ENCODE measurements around the gene NTRK3. TPM values are rescaled to one million over a fixed set of nuclear protein-coding genes. Genes with fewer than 3 reads are reported as not detected.

Gene NTRK3
- total RNA-seq, 1 experiment from 2014 or later = not detected

DNA sequence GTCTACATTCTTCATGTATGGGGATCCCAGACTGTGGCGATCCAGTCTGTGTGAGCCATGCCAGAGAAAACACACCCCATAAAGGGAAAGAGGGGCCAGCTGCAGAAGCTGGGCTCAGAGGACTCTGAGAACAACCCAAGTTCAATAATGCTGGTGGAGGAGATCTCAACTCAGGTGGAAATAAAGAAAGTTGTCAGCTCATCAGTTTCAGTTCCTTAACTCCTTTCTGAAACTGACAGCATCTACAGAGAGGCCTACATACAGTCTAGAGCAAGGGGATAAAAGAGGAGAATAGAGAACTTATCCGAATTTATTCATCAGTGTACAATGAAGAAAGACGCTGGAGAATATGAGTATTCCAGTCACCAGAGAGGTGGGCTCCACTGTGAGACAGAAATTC lies 77.0 kb downstream of the NTRK3 start:
- no peaks in the 10 kb centered on the region for H3K9me3 Mint-ChIP-seq (ENCODE audit: unreplicated experiment)
- CTCF ChIA-PET = no interaction called here

GRCh38 chr15:88178631-88179030 lies 77.9 kb downstream of the NTRK3 start:
- Histone ChIP-seq H3K4me1 (no peaks in the 10 kb centered on the region), H3K9me3 (no peaks in the 10 kb centered on the region), H3K36me3 (ENCODE audit: control insufficient read depth, insufficient read depth, low read length) (no peaks in the 10 kb centered on the region), H3K27me3 (replicated peaks; ENCODE audit: control insufficient read depth, insufficient read depth, low read length) (no peaks in the 10 kb centered on the region), H3K4me3 (ENCODE audit: low read depth, low read length) (no peak overlapping the region)
- TF ChIP-seq CTCF (IDR thresholded peaks at IDR 0.05; ENCODE audit: insufficient read depth in 1 of 2, low read depth in 1 of 2, low read length in 1 of 2, severe bottlenecking in 1 of 2, unreplicated experiment in 1 of 2) = no peak
- no peaks in the 10 kb centered on the region for H3K36me3 Mint-ChIP-seq (ENCODE audit: insufficient read depth, unreplicated experiment)
- no TSS peak for BruUV-seq (replicated peaks)
- H3K4me3 Mint-ChIP-seq (ENCODE audit: unreplicated experiment) = no peak overlapping the region
- no peak for DNase-seq
- intact Hi-C loops (cut with micrococcal nuclease; ENCODE audit: unreplicated experiment) = no loop called here
- no peaks in the 10 kb centered on the region for H3K4me1 Mint-ChIP-seq (ENCODE audit: low read depth, unreplicated experiment)
- CTCF ChIA-PET = no interaction called here
- no peaks in the 10 kb centered on the region for H3K9me3 Mint-ChIP-seq (ENCODE audit: unreplicated experiment)
- H3K27ac Mint-ChIP-seq (ENCODE audit: unreplicated experiment) = no peak overlapping the region
- POLR2A ChIA-PET = no interaction called here
- peaks cover 11% of the 10 kb centered on the region for H3K27me3 Mint-ChIP-seq (ENCODE audit: insufficient read depth, unreplicated experiment)

More for the DNA sequence above, 77.0 kb downstream of the NTRK3 start:
- Mint-ChIP-seq H3K4me3 (ENCODE audit: unreplicated experiment) (no peak overlapping the region), H3K4me1 (ENCODE audit: low read depth, unreplicated experiment) (no peaks in the 10 kb centered on the region), H3K27ac (ENCODE audit: unreplicated experiment) (no peak overlapping the region), H3K36me3 (ENCODE audit: insufficient read depth, unreplicated experiment) (no peaks in the 10 kb centered on the region), H3K27me3 (ENCODE audit: insufficient read depth, unreplicated experiment) (peaks cover 15% of the 10 kb centered on the region)
- BruUV-seq (replicated peaks) = no TSS peak
- H3K4me3 ChIP-seq (ENCODE audit: low read depth, low read length) = no peak overlapping the region
- POLR2A ChIA-PET = no interaction called here
- no peaks in the 10 kb centered on the region for H3K27me3 ChIP-seq (replicated peaks; ENCODE audit: control insufficient read depth, insufficient read depth, low read length)
- no peak for DNase-seq
- H3K36me3 ChIP-seq (ENCODE audit: control insufficient read depth, insufficient read depth, low read length) = no peaks in the 10 kb centered on the region
- intact Hi-C loops (cut with micrococcal nuclease; ENCODE audit: unreplicated experiment) = no loop called here
- no peaks in the 10 kb centered on the region for H3K4me1 ChIP-seq
- TF ChIP-seq CTCF (IDR thresholded peaks at IDR 0.05; ENCODE audit: insufficient read depth in 1 of 2, low read depth in 1 of 2, low read length in 1 of 2, severe bottlenecking in 1 of 2, unreplicated experiment in 1 of 2) = no peak
- no peaks in the 10 kb centered on the region for H3K9me3 ChIP-seq

DNA sequence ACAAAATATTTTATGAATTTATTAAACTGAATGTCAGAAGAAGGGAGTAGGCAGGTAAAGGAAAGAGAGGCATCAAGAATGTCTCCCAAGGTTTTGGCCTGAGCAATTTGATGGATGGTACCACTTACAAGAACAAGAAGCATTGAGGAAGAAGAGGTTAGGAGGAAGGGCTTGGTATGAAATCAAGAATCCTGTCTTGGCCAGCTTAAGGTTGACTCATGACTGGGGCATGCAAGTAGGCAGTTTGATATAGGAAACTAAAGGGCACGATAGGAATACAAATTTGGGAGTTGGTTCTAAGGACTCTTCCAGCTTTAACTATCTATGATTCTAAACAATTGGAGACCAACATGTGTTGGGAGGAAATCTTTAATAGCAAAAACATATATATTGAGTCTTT lies 79.1 kb downstream of the NTRK3 start:
- H3K4me3 Mint-ChIP-seq (ENCODE audit: unreplicated experiment) = no peak overlapping the region
- H3K36me3 Mint-ChIP-seq (ENCODE audit: insufficient read depth, unreplicated experiment) = no peaks in the 10 kb centered on the region
- H3K9me3 ChIP-seq = no peaks in the 10 kb centered on the region
- no peaks in the 10 kb centered on the region for H3K4me1 ChIP-seq
- H3K27ac Mint-ChIP-seq (ENCODE audit: unreplicated experiment) = no peak overlapping the region
- no peaks in the 10 kb centered on the region for H3K36me3 ChIP-seq (ENCODE audit: control insufficient read depth, insufficient read depth, low read length)
- ChIA-PET CTCF (no interaction called here), POLR2A (no interaction called here)
- intact Hi-C loops (cut with micrococcal nuclease; ENCODE audit: unreplicated experiment) = no loop called here
- no peak for TF ChIP-seq CTCF (IDR thresholded peaks at IDR 0.05; ENCODE audit: insufficient read depth in 1 of 2, low read depth in 1 of 2, low read length in 1 of 2, severe bottlenecking in 1 of 2, unreplicated experiment in 1 of 2)
- DNase-seq = no peak
- H3K4me1 Mint-ChIP-seq (ENCODE audit: low read depth, unreplicated experiment) = no peaks in the 10 kb centered on the region
- H3K27me3 ChIP-seq (replicated peaks; ENCODE audit: control insufficient read depth, insufficient read depth, low read length) = no peaks in the 10 kb centered on the region
- H3K4me3 ChIP-seq (ENCODE audit: low read depth, low read length) = no peak overlapping the region
- H3K27me3 Mint-ChIP-seq (ENCODE audit: insufficient read depth, unreplicated experiment) = peaks cover 15% of the 10 kb centered on the region
- BruUV-seq (replicated peaks) = no TSS peak
- no peaks in the 10 kb centered on the region for H3K9me3 Mint-ChIP-seq (ENCODE audit: unreplicated experiment)

Measured in Caco-2 (cell line).